K562 (cell line): ENCODE data around the gene QRFP.

Source experiments
- CBX1 ChIP-seq: sonication (generic); IDR thresholded peaks from 2 replicates; pipeline ENCODE4 v1.6.1; 2016; ENCODE audit warnings: antibody characterized with exemption, low read depth, mild to moderate bottlenecking
- NR1H2 ChIP-seq: sonication (generic); formaldehyde crosslinking; IDR thresholded peaks from 2 replicates; pipeline ENCODE4 v1.4.0; 2020; ENCODE audit warnings: mild to moderate bottlenecking, missing genetic modification reagents
- NRF1 ChIP-seq, 2 experiments: fragments of 450-650 bp; IDR thresholded peaks in 1 of 2; conservative IDR thresholded peaks in 1 of 2; 2 replicates each; pipeline ENCODE4 v1.6.1; 2014; ENCODE audit warnings: mild to moderate bottlenecking in 2 of 2
- RFX1 ChIP-seq: fragments of 450-650 bp; IDR thresholded peaks from 2 replicates; pipeline ENCODE4 v1.6.1; 2016; ENCODE audit warnings: mild to moderate bottlenecking, moderate library complexity
- SMARCC2 ChIP-seq: fragments of 450-650 bp; IDR thresholded peaks from 2 replicates; pipeline ENCODE4 v1.6.1; 2017; ENCODE audit warnings: antibody characterized with exemption, moderate library complexity, mild to moderate bottlenecking, low read depth
- TCFL5 ChIP-seq: fragments of 250-450 bp; sonication (Bioruptor Pico); conservative IDR thresholded peaks from 2 replicates; pipeline ENCODE4 v1.6.1; 2021; ENCODE audit warnings: mild to moderate bottlenecking, moderate library complexity, matching md5 sums
- XRCC4 ChIP-seq: IDR thresholded peaks from one replicate; pipeline ENCODE4 v1.6.1; 2011; ENCODE audit not compliant: insufficient read depth, insufficient read length; ENCODE audit errors: extremely low read depth
- TF ChIP-seq, protein P1 (sequence below), 3 experiments: fragments of 200-800 bp in 1 of 3; fragments of 250-450 bp in 1 of 3; fragments of 450-650 bp in 1 of 3; sonication (Bioruptor Pico) in 1 of 3; sonication (Bioruptor generic) in 1 of 3; formaldehyde crosslinking in 1 of 3; IDR thresholded peaks; 2 replicates each; pipeline versions ENCODE4 v1.6.1 to v1.8.0; 2016 to 2022; ENCODE audit warnings: mild to moderate bottlenecking in 2 of 3, missing genetic modification characterization in 2 of 3, missing compliant biosample characterization in 1 of 3, moderate library complexity in 1 of 3

- TF ChIP-seq NRF1 (conservative IDR thresholded peaks at IDR 0.05 in 1 of 2, IDR thresholded peaks at IDR 0.05 in 1 of 2) (no peak), SMARCC2 (no peak), TCFL5 (CRISPR knock-in tag) (no peak), NR1H2 (CRISPR knock-in tag) (no peak), XRCC4 (no peak), CBX1 (no peak), RFX1 (no peak)
- TF ChIP-seq, protein P1, sequence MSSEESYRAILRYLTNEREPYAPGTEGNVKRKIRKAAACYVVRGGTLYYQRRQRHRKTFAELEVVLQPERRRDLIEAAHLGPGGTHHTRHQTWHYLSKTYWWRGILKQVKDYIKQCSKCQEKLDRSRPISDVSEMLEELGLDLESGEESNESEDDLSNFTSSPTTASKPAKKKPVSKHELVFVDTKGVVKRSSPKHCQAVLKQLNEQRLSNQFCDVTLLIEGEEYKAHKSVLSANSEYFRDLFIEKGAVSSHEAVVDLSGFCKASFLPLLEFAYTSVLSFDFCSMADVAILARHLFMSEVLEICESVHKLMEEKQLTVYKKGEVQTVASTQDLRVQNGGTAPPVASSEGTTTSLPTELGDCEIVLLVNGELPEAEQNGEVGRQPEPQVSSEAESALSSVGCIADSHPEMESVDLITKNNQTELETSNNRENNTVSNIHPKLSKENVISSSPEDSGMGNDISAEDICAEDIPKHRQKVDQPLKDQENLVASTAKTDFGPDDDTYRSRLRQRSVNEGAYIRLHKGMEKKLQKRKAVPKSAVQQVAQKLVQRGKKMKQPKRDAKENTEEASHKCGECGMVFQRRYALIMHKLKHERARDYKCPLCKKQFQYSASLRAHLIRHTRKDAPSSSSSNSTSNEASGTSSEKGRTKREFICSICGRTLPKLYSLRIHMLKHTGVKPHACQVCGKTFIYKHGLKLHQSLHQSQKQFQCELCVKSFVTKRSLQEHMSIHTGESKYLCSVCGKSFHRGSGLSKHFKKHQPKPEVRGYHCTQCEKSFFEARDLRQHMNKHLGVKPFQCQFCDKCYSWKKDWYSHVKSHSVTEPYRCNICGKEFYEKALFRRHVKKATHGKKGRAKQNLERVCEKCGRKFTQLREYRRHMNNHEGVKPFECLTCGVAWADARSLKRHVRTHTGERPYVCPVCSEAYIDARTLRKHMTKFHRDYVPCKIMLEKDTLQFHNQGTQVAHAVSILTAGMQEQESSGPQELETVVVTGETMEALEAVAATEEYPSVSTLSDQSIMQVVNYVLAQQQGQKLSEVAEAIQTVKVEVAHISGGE (CRISPR knock-in tag; IDR thresholded peaks at IDR 0.05) = no peak
These were observed 955 bp downstream of the QRFP start for GRCh38 chr9:130895481-130896232.
